ENCODE results near the gene KCNT2. TPM values are rescaled to one million over a fixed set of nuclear protein-coding genes. Genes with fewer than 3 reads are reported as not detected.

The KCNT2 gene
- total RNA-seq, result 3.1 and 6.2 TPM in 2 replicates

GRCh38 chr1:196608390-196609369 lies at the start of gene KCNT2:
Gene KCNT2, minus strand, starts transcription at chr1:196608440. Its CDS starts 131 bp downstream, at chr1:196608309.

GRCh38 chr1:196651637-196652215 lies 43.5 kb upstream of the KCNT2 start, which contains the start of gene CFH:
Gene CFH, plus strand, starts transcription at chr1:196652043. Its CDS starts 75 bp downstream, at chr1:196652118.

Other genes starting within 250 kb of the KCNT2 start
- gene CFH, start 43.6 kb upstream of the KCNT2 start, total RNA-seq, result 373 and 434 TPM in 2 replicates
- gene CFHR3, start 166.4 kb upstream of the KCNT2 start, total RNA-seq, result 0.31 TPM in 1 of 2 replicates, not detected in the other
- 0.25 and 0.49 TPM in 2 replicates for gene CFHR1, start 211.3 kb upstream of the KCNT2 start, total RNA-seq

All from cardiac ventricle fibroblast (primary cell).